HK-2 (cell line): ENCODE data around the gene SLC9A9.
"Not testable (repeated sequence)": the region's sequence is repeated elsewhere in the genome, so short reads cannot be mapped to it uniquely, and the experiment has no call there.

Experiments used
- DNase-seq: peaks from one replicate; pipeline ENCODE4 v3.0.0-alpha.2; 2018; ENCODE audit not compliant: unreplicated experiment

Gene SLC9A9

DNA sequence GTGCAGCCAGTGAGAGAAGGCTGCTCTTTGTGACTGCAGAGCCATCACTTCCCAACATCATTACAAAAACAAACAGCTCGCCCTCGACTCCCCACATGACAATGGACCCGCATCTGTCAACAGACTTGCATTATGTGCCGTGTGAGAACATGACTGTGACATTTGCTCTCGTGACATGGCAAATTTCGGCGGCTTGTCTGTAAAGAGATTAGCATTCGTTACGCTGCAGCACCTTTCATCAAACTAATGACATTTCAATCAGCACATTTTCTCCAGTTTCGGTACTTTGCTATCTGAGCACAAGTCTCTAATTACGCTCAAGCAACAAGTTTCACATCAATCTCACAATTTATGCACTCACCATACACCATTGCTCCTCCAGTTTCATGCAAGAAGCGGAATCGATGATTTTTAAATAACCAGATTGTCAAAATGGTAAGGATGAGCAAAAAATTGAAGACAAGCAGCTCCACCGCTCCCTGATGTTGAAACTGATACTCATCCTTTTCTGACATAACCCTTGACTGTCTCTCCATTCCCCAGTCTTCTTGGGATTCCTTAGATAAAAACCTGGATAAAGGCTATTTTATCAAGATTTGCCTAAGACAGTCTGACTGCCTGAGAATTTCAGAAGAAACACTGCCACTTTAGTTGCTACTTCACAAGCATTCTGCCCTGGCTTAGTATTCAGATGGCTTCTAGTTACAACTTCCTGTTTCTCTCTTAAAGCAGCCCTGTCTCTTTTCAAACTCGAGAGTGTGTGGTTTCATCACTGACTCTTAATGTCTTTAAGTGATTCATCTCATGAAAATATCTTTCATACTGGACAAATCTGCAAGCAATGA, at the start of gene SLC9A9:
Gene SLC9A9, minus strand, starts transcription at position 682 of the 845 bp plus-strand sequence. Its CDS starts 146 bp downstream, at position 536.
- DNase-seq: no peak

DNA sequence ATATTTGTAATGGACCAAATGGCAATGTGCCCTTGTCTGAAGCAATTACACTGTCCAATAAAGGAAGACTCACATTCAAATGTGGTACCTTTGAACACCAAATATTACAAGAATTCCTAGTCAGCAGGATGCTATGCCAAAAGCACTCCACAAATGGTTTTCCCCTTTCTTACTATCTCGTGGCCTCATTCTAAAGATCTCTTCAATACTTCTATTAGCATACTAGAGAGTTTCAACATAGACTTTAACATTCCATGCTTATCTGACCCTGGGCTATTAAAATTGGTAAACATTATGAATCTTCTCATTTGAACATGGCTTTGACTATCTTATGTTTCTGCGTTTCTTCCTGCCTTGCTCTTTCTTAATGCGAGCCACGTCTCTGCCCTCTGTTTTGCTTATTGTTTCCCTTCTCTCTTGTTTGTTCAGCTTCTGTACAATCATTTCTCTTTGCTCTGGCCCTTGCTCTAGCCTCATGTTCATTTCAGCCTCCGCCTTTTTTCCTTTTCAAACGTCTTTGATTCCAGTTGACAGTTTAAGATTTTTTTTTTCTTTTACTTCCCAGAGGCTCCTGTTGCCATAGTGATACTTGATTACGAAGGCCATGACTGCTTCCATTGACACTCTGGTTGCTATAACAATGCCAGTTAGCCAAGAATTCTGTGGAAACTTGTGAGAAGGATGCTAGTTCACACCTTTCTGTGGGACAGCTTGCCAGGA, 49.5 kb upstream of the SLC9A9 start:
- DNase-seq: no peak

DNA sequence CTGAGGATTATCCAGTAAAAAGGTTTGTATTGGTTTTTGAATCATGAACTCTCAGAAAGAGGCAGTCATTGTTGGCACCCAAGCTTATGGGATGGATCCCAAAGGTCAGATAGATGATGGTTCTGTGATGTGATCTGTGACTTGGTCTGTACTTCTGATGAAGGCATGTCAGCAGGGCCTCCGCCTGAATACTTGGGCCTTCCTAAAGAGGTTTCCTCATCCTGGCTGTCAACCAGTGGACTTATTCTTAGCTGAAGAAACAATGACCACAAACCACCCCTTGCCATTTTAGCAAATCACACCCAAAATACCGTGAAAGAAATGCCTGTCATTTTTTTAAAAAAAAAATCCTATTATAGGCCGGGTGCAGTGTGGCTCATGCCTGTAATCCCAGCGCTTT, 48.2 kb upstream of the SLC9A9 start:
- DNase-seq: no peak

DNA sequence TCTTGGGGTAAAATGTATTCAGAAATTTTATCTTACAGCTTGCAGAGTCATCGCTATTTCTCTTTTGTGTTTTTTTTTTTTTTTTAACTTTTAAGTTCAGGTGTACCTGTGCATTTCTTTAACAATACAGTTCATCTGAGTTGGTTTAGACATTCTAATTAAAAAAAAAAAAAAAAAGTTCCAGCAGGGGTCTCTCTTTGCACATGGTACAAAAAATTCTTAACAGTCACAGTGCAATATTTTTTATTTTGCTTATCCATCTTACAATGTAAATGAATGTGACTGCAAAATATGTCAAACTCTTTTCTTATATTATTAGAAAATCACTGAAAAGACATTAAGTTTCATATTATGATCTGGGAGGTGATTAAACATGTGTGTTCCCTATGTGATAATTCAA, 47.5 kb upstream of the SLC9A9 start:
- DNase-seq: no peak

DNA sequence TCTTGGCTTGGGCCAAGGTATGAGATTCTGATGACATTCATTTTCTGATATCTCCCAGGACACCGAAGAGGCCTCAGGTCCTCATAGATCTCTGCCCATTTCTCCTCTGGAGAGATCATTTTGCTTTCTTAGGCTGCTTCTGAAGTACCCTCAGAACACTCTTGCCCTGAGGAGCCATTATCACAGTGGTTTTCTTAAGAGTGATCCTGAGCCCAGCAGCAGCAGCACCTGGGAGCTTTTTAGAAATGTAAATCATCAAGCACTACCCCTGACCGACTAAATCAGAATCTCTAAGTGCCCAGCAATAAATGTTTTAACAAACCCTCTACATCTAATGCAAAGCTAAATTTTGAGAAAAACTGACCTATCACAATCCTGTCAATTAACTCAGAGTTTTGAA, 40.6 kb upstream of the SLC9A9 start:
- DNase-seq: no peak

DNA sequence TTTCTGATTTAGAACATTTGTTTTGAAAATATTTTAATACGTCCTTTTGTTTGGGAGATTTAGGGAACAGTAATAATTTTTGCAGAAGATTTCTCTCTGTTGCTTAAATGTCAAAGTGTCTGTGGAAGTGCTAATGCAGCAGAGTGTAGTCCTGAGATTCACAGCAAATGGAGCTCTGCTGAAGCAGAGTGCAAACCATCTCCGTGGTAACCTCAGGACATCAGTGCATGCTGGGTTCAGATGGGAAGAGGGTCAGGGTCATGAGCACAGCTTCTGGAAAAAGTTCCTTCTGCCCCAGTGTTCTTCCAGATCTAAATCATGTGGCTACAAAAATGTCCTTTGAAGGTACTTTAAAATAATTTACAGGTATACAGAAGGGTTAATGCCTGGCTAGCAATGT, 39.9 kb upstream of the SLC9A9 start:
- DNase-seq: no peak

DNA sequence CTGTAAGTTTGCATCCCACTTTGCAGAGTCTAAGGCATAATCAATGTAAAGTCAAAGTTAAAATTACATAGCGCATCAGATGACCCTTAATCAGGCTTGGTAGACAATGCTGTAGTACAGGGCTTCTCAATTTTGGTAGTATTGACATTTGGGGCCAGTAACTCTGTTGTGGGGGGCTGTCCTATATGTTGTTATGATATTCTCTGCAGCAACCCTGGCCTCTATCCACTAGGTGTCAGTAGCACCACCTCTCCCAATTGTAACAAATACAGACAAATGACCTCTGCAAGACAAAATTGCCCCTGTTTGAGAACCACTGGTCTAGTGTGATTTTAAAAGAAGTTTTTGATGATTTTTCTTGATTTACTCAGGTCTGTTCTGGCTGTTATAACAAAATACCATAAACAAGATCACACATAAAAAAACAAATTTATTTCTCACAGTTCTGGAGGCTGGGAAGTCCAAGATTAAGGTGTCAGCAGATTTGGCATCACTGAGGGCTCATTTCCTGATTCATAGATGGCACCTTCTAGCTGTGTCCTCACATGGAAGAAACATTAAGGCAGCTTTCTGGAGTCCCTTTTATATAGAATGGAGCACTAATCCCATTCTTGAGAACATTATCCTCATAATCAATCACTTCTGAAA, 37.6 kb upstream of the SLC9A9 start:
- peak; percentile 11 for DNase-seq

DNA sequence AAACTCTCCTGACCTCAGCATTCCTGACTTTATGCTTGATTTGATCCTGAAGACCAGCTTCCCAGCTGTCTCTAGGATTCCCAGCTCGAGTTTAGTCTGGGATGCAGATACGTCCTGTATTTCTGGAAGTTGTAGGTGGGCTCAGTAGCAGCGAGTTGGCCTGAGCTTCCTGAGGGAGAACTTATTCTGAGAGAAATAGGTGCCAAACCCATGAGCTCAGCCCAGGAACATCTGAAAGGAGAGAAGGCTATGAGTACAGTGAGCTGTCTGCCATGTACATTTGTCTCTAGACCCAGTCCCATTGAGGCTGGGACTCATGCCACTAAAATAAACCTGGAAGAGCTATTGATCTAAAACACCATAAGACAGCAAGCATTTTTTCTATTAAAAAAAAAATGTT, 36.6 kb upstream of the SLC9A9 start:
- no peak for DNase-seq

DNA sequence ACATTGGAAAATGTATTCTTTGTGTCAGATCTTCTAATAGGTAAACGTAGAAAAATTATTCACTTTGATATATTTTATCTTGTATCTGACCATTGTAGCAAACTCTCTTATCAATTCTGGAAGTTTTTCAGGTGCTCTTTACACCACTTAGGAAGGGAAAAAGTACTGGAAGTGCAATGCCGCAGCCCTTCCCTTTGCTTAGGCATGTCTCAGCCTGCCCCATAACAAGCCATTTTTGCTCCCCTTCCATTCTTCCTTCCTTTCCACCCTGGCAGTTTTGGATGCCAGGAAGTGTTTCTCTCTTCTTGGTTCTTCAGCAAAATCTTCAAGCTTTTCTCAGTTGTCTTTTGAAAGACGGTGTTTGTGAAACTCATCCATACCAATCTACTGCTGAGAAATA, 34.9 kb upstream of the SLC9A9 start:
- no peak for DNase-seq

DNA sequence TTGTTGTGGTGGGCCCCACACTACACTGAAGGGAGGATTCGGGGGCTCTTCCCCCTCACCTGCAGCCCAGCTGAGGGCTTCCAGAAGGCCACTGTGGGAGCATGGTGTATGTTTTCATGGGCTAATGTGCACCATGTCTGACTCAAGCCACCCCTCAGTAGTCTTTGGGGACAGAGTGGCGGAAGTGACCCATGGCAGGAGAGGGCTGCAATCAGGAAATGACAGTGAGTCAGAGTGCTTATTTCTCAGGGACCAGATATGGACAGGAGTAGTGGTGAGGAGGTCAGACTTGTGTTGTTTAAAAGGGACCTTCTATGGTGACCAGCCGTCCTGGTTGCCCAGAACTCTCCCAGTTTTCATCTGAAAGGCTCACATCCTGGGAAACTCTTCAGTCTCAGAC, 32.8 kb upstream of the SLC9A9 start:
- DNase-seq: no peak

DNA sequence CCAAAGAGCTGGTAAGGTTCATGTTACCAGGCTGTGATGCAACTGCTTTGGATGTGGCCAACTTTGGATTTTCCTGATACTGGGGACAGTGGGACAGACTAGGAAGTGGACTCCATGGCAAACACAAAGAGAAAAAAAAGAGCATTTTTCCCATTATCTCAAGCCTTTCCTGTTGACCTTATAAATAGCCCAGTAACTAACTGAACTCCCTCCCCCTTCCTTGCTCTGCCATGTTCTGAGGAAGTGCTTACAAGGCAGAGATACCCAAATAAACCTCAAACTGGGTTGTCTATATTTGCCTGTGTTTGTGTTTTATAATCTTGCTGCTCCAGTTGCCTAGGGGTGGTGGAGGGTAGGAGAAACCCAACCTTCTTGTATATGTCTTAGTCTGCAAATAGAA, 27.3 kb upstream of the SLC9A9 start:
- no peak for DNase-seq

DNA sequence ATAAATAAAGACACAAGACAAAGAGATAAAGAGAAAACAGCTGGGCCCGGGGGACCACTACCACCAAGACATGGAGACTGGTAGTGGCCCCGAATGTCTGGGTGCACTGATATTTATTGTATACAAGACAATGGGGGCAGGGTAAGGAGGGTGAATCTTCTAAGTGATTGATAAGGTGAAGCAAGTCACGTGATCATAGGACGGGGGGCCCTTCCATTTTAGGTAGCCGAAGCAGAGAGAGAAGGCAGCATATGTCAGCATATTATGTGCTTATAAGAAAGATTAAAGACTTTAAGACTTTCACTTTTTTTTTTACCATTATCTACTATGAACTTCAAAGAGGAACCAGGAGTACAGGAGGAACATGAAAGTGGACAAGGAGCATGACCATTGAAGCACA, 25.3 kb upstream of the SLC9A9 start:
- DNase-seq: not testable (repeated sequence)

DNA sequence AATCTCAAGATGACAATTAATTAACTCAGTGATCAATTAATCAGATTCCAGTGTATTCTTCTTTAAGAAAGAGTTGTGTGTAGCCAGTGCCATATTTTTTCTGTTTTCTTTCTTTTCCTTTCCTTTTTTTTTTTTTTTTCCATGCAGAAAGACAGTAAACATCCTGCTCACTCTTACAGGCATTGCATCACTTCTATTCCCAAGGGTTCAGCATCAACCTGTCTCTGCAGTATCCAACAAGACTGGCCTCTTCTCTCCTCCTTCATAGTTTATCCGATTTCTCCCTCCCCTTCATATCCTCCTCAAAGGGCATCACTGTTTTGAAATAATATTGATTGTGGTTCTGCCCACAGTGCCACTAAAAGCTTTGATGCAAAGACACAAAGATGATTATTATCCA, 17.0 kb upstream of the SLC9A9 start:
- no peak for DNase-seq

DNA sequence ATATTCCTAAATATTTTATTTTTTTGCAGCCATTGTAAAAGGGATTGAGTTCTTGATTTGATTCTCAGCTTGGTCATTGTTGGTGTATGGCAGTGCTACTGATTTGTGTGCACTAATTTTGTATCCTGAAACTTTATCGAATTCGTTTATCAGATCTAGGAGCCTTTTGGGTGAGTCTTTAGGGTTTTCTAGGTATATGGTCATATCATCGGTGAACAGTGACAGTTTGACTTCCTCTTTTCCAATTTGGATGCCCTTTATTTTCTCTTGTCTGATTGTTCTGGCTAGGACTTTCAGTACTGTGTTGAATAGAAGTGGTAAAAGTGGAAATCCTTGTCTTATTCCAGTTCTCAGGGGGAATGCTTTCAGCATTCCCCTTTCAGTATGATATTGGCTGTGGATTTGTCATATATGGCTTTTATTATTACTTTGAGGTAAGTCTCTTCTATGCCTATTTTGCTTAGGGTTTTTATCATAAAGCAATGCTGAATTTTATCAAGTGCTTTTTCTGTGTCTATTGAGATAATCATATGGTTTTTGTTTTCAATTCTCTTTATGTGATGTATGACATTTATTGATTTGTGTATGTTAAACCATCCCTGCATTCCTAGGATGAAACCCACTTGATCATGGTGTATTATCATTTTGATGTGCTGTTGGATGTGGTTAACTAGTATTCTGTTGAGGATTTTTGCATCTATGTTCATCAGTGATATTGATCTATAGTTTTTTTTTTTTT, 11.4 kb upstream of the SLC9A9 start:
- no peak for DNase-seq

DNA sequence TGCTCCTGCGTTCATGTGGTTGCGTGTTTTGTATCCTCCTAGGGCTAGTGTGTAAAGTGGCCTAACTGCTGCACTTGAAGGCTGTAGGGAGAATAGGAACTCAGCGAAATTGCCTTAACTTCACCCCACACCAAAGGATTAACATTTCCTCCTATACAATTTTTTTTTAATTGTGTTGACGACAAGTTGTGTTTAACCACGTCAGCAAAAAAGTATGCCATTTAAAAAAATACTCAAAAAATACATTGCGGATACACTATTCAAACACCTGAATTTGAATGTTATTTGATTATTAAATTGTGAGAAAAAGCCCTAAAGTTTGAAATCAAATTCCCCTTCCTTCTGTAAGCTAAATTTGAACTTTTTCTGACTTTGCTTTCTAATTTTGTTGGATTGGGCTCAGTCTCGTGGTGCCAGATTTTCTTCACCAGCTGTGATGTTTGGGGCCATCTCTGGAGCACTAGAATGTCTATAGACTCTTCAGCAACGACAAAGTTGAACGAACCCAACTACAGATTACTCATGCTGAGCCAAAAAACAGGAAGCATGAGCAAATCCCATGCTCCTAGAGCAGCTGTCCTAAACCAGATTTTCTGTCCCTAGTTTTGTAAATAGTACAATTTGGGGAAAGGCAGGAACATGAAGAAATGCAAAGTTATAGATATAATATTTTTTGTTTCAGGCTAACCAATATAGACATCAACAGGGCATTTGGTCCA, 8.1 kb upstream of the SLC9A9 start:
- no peak for DNase-seq

DNA sequence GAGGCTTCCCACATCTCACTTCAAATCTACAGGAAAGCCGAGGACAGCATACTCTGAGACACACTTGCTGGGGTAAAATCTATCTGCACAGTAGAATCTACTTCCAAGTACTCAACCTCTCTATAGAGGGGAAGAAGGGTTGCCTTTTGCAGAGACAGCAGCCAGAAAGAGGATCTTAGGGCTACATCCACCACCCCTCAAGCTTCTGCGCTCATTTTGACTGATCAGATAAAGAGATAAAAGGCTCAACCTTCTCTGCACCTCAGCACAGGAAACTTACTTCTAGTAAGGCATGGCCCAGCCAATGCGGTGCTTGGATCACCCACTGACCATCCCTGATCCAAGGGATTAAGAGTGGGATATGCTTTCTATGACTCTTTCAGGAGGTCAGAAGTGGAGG, 6.9 kb upstream of the SLC9A9 start:
- DNase-seq: no peak

DNA sequence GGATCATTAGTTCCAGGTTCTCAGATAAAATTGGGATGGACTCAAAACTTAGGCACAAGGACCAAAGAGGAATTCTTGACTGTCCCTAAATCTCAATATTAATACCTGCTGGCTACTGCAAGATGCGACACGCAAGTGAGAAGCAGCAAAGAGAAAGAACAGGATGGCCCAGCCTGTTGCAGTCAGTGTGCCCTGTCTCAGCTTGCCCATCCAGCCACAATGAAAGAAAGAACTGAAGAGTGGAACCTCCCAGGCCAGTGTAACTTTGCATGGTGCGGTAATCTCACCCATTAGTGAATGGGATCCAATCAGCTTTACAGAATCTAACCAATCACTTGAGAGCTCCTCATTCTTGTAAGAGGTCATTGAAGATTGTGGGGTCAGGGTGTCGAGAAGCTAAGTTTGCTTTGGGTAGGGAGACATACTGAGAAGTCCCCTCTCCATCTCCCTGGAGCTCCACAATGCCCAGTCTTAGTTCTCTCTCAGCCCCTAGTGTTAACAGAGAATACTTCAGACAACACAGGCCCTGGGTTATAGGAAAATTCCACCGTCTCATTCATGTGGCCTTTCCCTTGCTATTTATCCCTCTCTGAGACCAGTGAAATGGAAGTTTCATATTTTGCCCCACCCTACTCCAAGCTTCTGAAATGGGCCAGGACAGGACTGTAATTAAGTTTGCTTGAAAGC, 3.2 kb upstream of the SLC9A9 start:
- no peak for DNase-seq

DNA sequence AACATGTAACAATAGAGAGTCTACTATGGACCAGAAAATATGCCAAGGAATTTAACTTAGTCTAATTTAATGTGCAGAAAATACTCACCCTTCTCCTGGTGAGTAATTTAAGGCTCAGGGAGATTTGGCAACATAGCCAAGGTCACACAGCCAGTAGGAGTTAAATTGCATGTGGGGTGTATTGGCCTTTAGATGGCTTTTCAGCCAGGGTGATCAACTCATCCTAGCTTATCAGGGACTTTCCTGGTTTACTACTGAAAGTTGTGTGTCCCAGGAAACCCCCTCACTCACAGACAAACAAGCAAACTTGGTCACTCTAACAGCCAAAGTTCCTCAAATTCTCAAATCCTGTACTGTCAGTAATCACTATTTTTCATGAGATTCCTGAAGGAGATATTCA, 2.6 kb upstream of the SLC9A9 start:
- no peak for DNase-seq

DNA sequence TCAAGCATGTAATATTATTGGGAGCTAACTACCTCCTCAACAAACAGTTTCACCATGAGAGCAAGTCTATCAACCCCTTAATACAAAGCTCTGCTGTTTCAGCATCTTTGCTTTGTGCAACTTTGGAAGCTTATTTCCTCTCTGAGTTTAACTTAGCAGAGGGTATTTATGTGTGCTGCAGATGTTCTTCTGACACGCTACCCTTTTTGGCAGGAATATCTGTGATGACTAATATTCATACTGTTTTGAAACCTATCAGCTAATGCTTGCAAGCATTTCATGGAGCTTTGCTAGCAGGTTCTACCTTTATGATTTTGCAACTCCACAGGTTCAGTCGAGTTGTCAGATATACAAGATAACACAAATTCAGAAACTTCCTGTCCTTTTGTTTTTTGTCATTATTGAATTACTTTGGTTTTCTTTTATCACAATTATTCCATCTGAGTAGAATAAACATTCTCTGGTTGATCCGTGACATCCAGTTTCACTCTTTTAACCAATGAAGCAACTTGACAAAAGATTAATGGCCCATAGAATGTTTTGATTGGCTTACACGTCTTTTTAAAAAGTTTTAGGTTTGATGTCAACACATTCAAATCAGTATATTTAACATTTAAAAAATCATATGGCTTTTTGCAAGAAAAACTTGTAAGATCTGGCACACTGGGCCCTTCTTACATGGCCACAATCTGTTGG, 1.7 kb upstream of the SLC9A9 start:
- DNase-seq: no peak

DNA sequence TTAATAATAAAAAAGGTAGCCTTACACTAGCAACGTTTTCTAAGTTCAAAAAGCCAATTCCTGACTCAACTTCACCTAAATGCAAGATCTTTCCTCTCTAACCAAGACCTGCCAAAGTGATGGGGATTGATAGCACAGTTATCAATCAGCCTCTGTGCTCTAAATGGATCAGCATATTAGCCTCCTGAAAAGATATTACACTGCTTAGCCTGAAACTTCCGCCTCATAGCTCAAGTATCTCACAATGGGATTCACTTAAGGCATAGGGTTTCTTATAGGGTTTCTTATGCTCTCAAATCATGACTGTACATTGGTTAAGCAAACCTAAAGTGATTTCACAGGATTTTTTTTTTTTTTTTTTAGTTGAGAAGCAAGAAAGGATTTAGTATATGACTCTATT, 436 bp upstream of the SLC9A9 start:
- no peak for DNase-seq
